Heart right ventricle (tissue), 16 donors: ENCODE measurements around the gene RUFY3. TPM values are rescaled to one million over a fixed set of nuclear protein-coding genes. Genes with fewer than 3 reads are reported as not detected.
"Not testable (repeated sequence)": the region's sequence is repeated elsewhere in the genome, so short reads cannot be mapped to it uniquely, and the experiment has no call there.

Source experiments
- ATAC-seq, 8 donors: fragments of 200-7000 bp; cut with Tn5 transposase; one replicate each; pipeline ENCODE4 v1.9.1; 2020; ENCODE audit warnings: mild to moderate bottlenecking in 8 of 8, moderate library complexity in 8 of 8, moderate number of reproducible peaks in 1 of 8
- DNase-seq, 2 donors: peaks; one replicate each; pipeline ENCODE4 v3.0.0-alpha.2; 2020
- H3K27ac ChIP-seq, 10 donors: fragments of 200-600 bp; sonication (generic) in 2 of 10; one replicate each; pipeline versions ENCODE4 v1.5.0 to v1.8.0; 2020 to 2022; ENCODE audit warnings: mild to moderate bottlenecking in 3 of 10
- H3K27me3 ChIP-seq, 7 donors: fragments of 200-600 bp; one replicate each; pipeline ENCODE4 v1.8.0; 2021 to 2022; ENCODE audit warnings: mild to moderate bottlenecking in 2 of 7
- H3K36me3 ChIP-seq, 9 donors: fragments of 200-600 bp; sonication (generic) in 1 of 9; one replicate each; pipeline versions ENCODE4 v1.5.0 to v1.8.0; 2020 to 2022; ENCODE audit warnings: mild to moderate bottlenecking in 2 of 9
- H3K4me1 ChIP-seq, 9 donors: fragments of 200-600 bp; sonication (generic) in 1 of 9; one replicate each; pipeline versions ENCODE4 v1.5.0 to v1.8.0; 2020 to 2022; ENCODE audit warnings: mild to moderate bottlenecking in 4 of 9
- H3K4me3 ChIP-seq, 10 donors: fragments of 200-600 bp; sonication (generic) in 2 of 10; one replicate each; pipeline versions ENCODE4 v1.5.0 to v1.8.0; 2020 to 2022; ENCODE audit warnings: mild to moderate bottlenecking in 7 of 10, moderate library complexity in 2 of 10
- H3K9me3 ChIP-seq, 11 donors: fragments of 200-600 bp in 10 of 11; sonication (generic) in 2 of 11; one replicate each; pipeline versions ENCODE4 v1.5.0 to v1.8.0; 2013 to 2022; ENCODE audit warnings: mild to moderate bottlenecking in 2 of 11, control low read depth in 1 of 11, moderate library complexity in 1 of 11
- WGBS, 2 donors: extraction: QIAGEN DNeasy Blood & Tissue Kit; methylation state at CpG; one replicate each; pipeline ENCODE4 v1.1.7; 2013; ENCODE audit warnings: inconsistent platforms in 1 of 2; 5-methylcytosine and 5-hydroxymethylcytosine counted together
- intact Hi-C, 10 donors: fragments of 100-400 bp; cut with DNase I; formaldehyde crosslinking; loops; one replicate each; pipeline versions ENCODE4 v1.11.1 to v1.14.2; 2022
- polyA plus RNA-seq, 2 donors: library from polyadenylated mRNA; stranded (reverse); fragments of 200-250 nt; gene quantifications; one replicate each; pipeline ENCODE4 v1.2.3, GENCODE V29; 2013
- total RNA-seq, 10 donors: library from RNA; stranded (reverse); fragmentation: NEBNext Ultra II Directional in 3 of 10; extraction: Animal tissue kit (Norgen Biotek cat#: 25700) in 3 of 10; gene quantifications; one replicate each; pipeline versions ENCODE4 v1.2.1 to v1.2.4, GENCODE V29; 2021 to 2023
- TF ChIP-seq, protein P1 (sequence below), 9 donors: fragments of 200-600 bp; sonication (generic) in 2 of 9; IDR thresholded peaks; one replicate each; pipeline versions ENCODE4 v1.5.0 to v1.8.0; 2021 to 2022; ENCODE audit warnings: antibody characterized with exemption in 9 of 9, mild to moderate bottlenecking in 5 of 9, moderate library complexity in 1 of 9
- donor health status: Arrhythmogenic right ventricular cardiomyopathy.
- donor health status: ischemic (EF 13 %, LVEDD 7.1; RV severe dilation, severe dysfunction).
- donor health status: healthy with polysubstance abuse.
- donor health status: DM: no; HTN: yes; CAD: no.
- donor health status: DM: no; HTN: no; CAD: no.
- donor health status: ischemic (EF 25% LVEDD 6.9; RV normal size, moderate dysfunction).
- donor health status: ischemic (EF 25% LVEDD 5.7; RV mildly dilated, moderate dysfunction).
- donor health status: healthy.
- donor health status: DM: yes; HTN: yes; CAD: no.
- donor health status: Ischemic cardiomyopathy.
- donor health status: ischemic (EF 35%, LVEDD 5.7; RV mildly dilated, moderate dysfunction).
- donor health status: nonischemic (EF 11% LVEDD 7.7; RV severe dilation, severe dysfunction).
- donor health status: DM: yes; HTN: yes; CAD: no.
- donor health status: PGD.
- donor health status: ischemic (EF 29% LVEDD 5.4; RV normal size, mild dysfunction).
- donor health status: nonischemic (EF 23%, LVEDD 6.1; RV moderate dilation, normal function).

The RUFY3 gene
- total and polyA plus RNA-seq, 12 donors = 13.2 to 28.7 (median 21.7) TPM

DNA sequence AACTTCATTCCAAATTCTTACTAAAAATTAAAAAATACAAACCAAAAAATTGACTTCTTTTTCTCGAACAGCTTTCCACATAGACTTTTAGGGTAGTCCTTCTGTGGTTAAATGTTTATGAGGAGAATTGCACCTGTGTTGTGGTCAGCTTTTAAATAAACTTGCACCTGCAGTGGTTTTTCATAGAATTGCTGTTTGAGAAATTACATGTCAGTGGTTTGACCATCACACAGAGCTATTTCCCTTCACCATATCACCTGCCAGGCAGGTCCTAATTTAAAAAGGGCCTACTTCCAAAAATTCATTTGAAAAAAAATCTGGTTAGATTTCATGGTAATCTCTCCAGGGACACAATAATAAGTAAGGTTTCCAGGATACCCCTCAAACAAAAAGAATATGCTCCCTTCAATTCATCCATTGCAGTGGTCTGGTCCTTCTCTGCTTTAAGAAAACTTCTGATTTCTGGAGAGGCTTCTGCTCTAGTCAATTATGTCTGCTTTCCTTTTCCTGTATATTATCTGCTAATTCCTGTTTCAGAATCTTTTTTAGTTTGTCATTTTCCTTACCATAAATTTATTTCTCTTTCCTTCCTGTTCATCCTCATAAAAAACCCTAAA is 43.3 kb upstream of the RUFY3 start:
- no peak for DNase-seq
- ATAC-seq = no peak
- no peak overlapping the region for H3K27ac ChIP-seq
- WGBS, 2 donors = 92 to 100% methylated on average over 1 of the region's 1 CpG
- H3K4me3 ChIP-seq = no peak overlapping the region
- H3K9me3 ChIP-seq = no peaks in the 10 kb centered on the region
- TF ChIP-seq, protein P1, sequence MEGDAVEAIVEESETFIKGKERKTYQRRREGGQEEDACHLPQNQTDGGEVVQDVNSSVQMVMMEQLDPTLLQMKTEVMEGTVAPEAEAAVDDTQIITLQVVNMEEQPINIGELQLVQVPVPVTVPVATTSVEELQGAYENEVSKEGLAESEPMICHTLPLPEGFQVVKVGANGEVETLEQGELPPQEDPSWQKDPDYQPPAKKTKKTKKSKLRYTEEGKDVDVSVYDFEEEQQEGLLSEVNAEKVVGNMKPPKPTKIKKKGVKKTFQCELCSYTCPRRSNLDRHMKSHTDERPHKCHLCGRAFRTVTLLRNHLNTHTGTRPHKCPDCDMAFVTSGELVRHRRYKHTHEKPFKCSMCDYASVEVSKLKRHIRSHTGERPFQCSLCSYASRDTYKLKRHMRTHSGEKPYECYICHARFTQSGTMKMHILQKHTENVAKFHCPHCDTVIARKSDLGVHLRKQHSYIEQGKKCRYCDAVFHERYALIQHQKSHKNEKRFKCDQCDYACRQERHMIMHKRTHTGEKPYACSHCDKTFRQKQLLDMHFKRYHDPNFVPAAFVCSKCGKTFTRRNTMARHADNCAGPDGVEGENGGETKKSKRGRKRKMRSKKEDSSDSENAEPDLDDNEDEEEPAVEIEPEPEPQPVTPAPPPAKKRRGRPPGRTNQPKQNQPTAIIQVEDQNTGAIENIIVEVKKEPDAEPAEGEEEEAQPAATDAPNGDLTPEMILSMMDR (IDR thresholded peaks at IDR 0.05) = no peak
- no peaks in the 10 kb centered on the region for H3K36me3 ChIP-seq
- intact Hi-C loops = no loop called here
- H3K4me1 ChIP-seq = no peaks in the 10 kb centered on the region
- H3K27me3 ChIP-seq = no peaks in the 10 kb centered on the region

DNA sequence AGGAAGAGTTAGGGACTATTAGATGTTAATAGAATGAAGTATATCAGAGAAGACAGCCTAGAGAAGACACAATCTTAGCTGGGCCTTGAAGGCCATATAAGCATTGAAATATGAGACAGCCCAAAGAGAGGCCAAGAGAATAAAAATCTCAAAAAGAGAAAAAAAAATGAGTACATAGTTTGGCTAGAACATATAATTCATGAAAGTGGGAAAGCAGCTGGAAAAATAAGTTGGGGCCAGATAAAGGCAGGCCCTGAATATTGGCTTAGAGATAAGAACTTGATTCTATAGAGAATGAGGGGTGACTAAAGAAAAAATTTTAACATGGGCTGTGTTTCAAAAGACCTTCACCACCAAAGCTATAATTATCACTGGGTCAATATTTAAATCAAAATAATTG is 40.8 kb upstream of the RUFY3 start:
- Histone ChIP-seq H3K36me3 (no peaks in the 10 kb centered on the region), H3K4me3 (no peak overlapping the region), H3K4me1 (no peaks in the 10 kb centered on the region), H3K9me3 (no peaks in the 10 kb centered on the region), H3K27ac (no peak overlapping the region), H3K27me3 (no peaks in the 10 kb centered on the region)
- TF ChIP-seq, protein P1 (IDR thresholded peaks at IDR 0.05) = no peak
- no peak for DNase-seq
- intact Hi-C loops = loop anchor here in 1 of 10 donors (10.0 kb wide), 1 partner anchor 154 kb away; the partner anchor contains the start of gene GRSF1
- ATAC-seq = no peak

DNA sequence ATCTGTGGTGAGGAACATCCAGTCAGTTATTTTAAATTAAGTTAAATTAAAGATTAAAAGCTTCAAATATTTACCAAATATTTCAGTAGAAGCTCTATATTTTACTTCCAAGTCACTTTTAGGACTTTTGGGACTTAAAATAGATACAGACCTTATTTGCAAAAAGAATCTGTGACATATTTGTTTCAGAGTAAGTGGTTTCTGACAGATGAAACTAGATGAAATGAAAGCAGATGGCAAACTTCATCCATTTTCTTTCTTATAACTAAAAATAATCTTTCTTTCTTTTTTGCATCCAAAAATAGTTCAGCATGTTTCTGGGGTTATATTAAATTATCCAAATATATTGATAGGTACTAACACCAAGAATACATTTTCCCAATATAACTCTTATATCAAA is 40.1 kb upstream of the RUFY3 start:
- H3K4me3 ChIP-seq = no peak overlapping the region

GRCh38 chr4:70682142-70682541 is 39.6 kb upstream of the RUFY3 start:
- DNase-seq, H3K36me3 ChIP-seq, H3K27me3 ChIP-seq, H3K27ac ChIP-seq, H3K4me1 ChIP-seq, H3K9me3 ChIP-seq, H3K4me3 ChIP-seq, ATAC-seq: not testable (repeated sequence)
- intact Hi-C loops = loop anchor here in 1 of 10 donors (10.0 kb wide), 1 partner anchor 153 kb away; the partner anchor contains the start of gene GRSF1
- WGBS, 2 donors = 84 to 86% methylated on average over 3 of the region's 3 CpGs

More for the DNA sequence above, 40.1 kb upstream of the RUFY3 start:
- ATAC-seq = no peak
- Histone ChIP-seq H3K4me1 (peaks cover 0 to 2% (median 0%) of the 10 kb centered on the region in 9 donors), H3K36me3 (no peaks in the 10 kb centered on the region), H3K27ac (no peak overlapping the region), H3K9me3 (no peaks in the 10 kb centered on the region), H3K27me3 (no peaks in the 10 kb centered on the region)
- intact Hi-C loops = loop anchor here in 1 of 10 donors (10.0 kb wide), 1 partner anchor 153 kb away; the partner anchor contains the start of gene GRSF1
- DNase-seq = no peak
- TF ChIP-seq, protein P1 (IDR thresholded peaks at IDR 0.05) = no peak

GRCh38 chr4:70687392-70687791 is 34.4 kb upstream of the RUFY3 start:
- no peak for DNase-seq
- Histone ChIP-seq H3K27ac (peak overlapping the region; percentile 78 to 98 (median 94)), H3K36me3 (peaks cover 0 to 27% (median 10%) of the 10 kb centered on the region in 9 donors), H3K27me3 (no peaks in the 10 kb centered on the region), H3K4me1 (peaks cover 8 to 47% (median 33%) of the 10 kb centered on the region in 9 donors), H3K9me3 (no peaks in the 10 kb centered on the region), H3K4me3 (peak overlapping the region; percentile 61 to 96 (median 92))
- ATAC-seq = peak in 1 of 8 donors; percentile 4
- WGBS, 2 donors = 70% methylated on average over 13 of the region's 13 CpGs
- intact Hi-C loops = loop anchor here in 1 of 10 donors (5.0 to 10.0 kb wide), 2 partner anchors 147 to 215 kb away; partner anchors contain the start of genes GRSF1 and MOB1B
- TF ChIP-seq, protein P1 (IDR thresholded peaks at IDR 0.05) = no peak
